ENCODE results near the gene KCNJ2. TPM values are rescaled to one million over a fixed set of nuclear protein-coding genes. Genes with fewer than 3 reads are reported as not detected.

Gene KCNJ2
- total RNA-seq, 2 donors from 2014 or later, result not detected

- ATAC-seq (replicated peaks), result no peak
- no peaks in the 10 kb centered on the region for H3K9me3 Mint-ChIP-seq
- no peak overlapping the region for H3K27ac Mint-ChIP-seq
- H3K4me1 Mint-ChIP-seq, result no peaks in the 10 kb centered on the region
- no peaks in the 10 kb centered on the region for H3K36me3 Mint-ChIP-seq (ENCODE audit: low read depth)
- H3K4me3 Mint-ChIP-seq, result no peak overlapping the region
- peaks cover 9% of the 10 kb centered on the region for H3K27me3 Mint-ChIP-seq
These were observed 33.5 kb downstream of the KCNJ2 start for GRCh38 chr17:70202840-70203239.

- Mint-ChIP-seq H3K27ac (no peak overlapping the region), H3K4me1 (no peaks in the 10 kb centered on the region), H3K36me3 (ENCODE audit: low read depth) (no peaks in the 10 kb centered on the region), H3K9me3 (no peaks in the 10 kb centered on the region), H3K4me3 (no peak overlapping the region), H3K27me3 (peaks cover 9% of the 10 kb centered on the region)
- ATAC-seq (replicated peaks), result no peak
These were observed 35.1 kb downstream of the KCNJ2 start for GRCh38 chr17:70204431-70204830.

DNA sequence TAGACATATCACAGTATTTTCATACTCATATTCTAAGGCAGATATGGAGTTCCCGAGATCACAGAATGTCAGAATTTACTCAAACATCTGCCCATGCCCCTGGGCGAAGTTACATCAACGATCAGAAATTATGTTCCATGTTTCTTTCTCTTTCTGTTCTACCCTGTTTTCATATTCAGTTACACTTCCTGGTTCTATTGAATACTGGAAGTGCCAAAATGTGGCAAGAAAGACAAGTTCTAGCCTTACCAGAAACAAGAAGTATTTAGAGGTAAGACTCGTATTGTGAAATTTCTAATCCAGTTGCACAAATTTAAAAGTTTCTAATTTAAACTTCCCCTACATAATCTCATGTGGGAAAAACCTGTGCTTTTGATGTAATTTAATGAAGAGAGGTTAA, 36.1 kb downstream of the KCNJ2 start:
- Mint-ChIP-seq H3K27me3 (peaks cover 9% of the 10 kb centered on the region), H3K36me3 (ENCODE audit: low read depth) (no peaks in the 10 kb centered on the region), H3K27ac (no peak overlapping the region), H3K4me3 (no peak overlapping the region), H3K9me3 (no peaks in the 10 kb centered on the region), H3K4me1 (no peaks in the 10 kb centered on the region)
- ATAC-seq (replicated peaks), result no peak

GRCh38 chr17:70206361-70207010, 37.2 kb downstream of the KCNJ2 start:
- H3K9me3 Mint-ChIP-seq, result no peaks in the 10 kb centered on the region
- no peak overlapping the region for H3K27ac Mint-ChIP-seq
- H3K36me3 Mint-ChIP-seq (ENCODE audit: low read depth), result no peaks in the 10 kb centered on the region
- H3K4me1 Mint-ChIP-seq, result no peaks in the 10 kb centered on the region
- no peak overlapping the region for H3K4me3 Mint-ChIP-seq
- H3K27me3 Mint-ChIP-seq, result peaks cover 9% of the 10 kb centered on the region
- ATAC-seq (replicated peaks), result no peak

- H3K27me3 Mint-ChIP-seq, result peaks cover 5% of the 10 kb centered on the region
These were observed 37.9 kb downstream of the KCNJ2 start for GRCh38 chr17:70207184-70207583.

DNA sequence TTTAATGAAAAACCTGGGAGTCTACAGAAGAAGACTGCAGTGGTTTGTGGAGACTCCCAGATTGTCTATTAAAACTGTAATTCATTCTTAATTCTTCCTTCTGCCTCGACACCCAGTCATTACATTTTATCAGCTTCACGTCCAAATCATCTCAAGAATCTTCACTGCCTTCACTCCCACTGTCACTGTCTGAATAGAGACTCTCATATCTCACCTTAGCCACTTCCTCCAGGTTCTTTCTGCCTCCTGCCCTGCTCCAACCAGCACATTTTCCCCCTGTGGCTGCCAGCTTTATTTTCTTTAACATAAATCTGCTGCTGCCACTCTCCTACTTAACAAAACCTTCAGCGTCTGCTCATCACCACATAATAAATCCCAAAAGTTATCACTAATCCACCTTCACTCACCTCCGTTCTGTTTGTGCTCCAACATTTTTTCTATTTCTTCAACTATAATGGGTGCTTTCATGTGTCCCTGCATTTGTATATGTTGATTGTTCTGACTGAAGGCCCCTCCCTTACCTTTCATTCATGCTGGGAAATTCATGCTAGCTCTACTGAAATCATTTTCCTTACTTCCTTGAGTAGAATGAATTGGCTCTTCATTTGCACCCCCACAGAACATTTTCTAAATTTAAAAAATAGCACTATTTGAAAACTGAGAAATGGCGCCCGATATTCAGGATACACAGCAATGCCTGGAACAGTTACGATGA, 38.9 kb downstream of the KCNJ2 start:
- no peaks in the 10 kb centered on the region for H3K9me3 Mint-ChIP-seq
- ATAC-seq (replicated peaks), result no peak
- no peak overlapping the region for H3K27ac Mint-ChIP-seq
- H3K27me3 Mint-ChIP-seq, result no peaks in the 10 kb centered on the region
- no peaks in the 10 kb centered on the region for H3K36me3 Mint-ChIP-seq (ENCODE audit: low read depth)
- H3K4me1 Mint-ChIP-seq, result no peaks in the 10 kb centered on the region
- no peak overlapping the region for H3K4me3 Mint-ChIP-seq

More at GRCh38 chr17:70207184-70207583, 37.9 kb downstream of the KCNJ2 start:
- H3K27ac Mint-ChIP-seq, result no peak overlapping the region
- H3K4me1 Mint-ChIP-seq, result no peaks in the 10 kb centered on the region
- ATAC-seq (replicated peaks), result no peak
- H3K4me3 Mint-ChIP-seq, result no peak overlapping the region
- no peaks in the 10 kb centered on the region for H3K36me3 Mint-ChIP-seq (ENCODE audit: low read depth)
- H3K9me3 Mint-ChIP-seq, result no peaks in the 10 kb centered on the region

DNA sequence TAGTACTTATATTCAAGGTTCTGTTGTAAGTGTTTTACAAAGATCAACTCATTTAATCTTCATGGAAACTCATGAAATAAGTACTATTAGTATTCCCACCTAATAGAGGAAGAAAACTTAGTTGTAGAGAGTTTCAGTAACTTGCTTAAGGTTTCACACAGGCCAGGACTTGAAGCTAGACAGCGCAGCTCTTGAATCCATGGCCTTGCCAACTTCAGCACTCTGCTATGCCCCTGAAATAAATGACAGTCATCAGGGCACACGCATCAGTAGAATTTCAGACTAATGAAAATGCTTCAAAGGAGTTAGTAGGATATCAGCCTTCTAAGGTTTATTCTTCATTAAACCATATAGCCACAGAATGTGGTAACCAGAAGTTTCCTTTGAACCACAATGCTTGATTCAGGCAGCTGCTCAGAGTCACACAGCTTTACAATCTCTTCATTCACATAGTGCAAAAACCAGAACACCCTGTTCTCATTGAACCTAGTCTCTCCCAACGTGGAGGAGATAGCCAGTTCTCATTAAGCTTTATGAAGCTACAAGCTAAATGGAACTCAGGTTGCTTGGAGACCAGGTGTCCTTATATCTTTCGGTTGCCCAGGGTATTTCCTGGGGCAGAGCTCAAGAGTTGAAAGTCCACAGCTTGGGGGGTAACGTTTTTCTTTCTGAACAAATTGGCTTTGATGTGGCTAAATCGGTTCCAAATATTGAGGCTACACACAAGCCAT, 39.7 kb downstream of the KCNJ2 start:
- Mint-ChIP-seq H3K27ac (no peak overlapping the region), H3K4me1 (no peaks in the 10 kb centered on the region), H3K36me3 (ENCODE audit: low read depth) (no peaks in the 10 kb centered on the region), H3K4me3 (no peak overlapping the region), H3K9me3 (no peaks in the 10 kb centered on the region), H3K27me3 (no peaks in the 10 kb centered on the region)
- ATAC-seq (replicated peaks), result no peak

- Mint-ChIP-seq H3K9me3 (no peaks in the 10 kb centered on the region), H3K27ac (no peak overlapping the region), H3K4me1 (no peaks in the 10 kb centered on the region), H3K27me3 (peaks cover 3% of the 10 kb centered on the region), H3K4me3 (no peak overlapping the region), H3K36me3 (ENCODE audit: low read depth) (no peaks in the 10 kb centered on the region)
- no peak for ATAC-seq (replicated peaks)
These were observed 46.3 kb downstream of the KCNJ2 start for GRCh38 chr17:70215656-70216055.

- H3K4me3 Mint-ChIP-seq, result no peak overlapping the region
- H3K36me3 Mint-ChIP-seq (ENCODE audit: low read depth), result no peaks in the 10 kb centered on the region
These were observed 48.2 kb downstream of the KCNJ2 start for GRCh38 chr17:70217571-70217970.

GRCh38 chr17:70225276-70225675, 55.9 kb downstream of the KCNJ2 start:
- no peaks in the 10 kb centered on the region for H3K4me1 Mint-ChIP-seq
- peaks cover 16% of the 10 kb centered on the region for H3K27me3 Mint-ChIP-seq
- H3K9me3 Mint-ChIP-seq, result no peaks in the 10 kb centered on the region
- ATAC-seq (replicated peaks), result no peak
- H3K27ac Mint-ChIP-seq, result no peak overlapping the region
- H3K36me3 Mint-ChIP-seq (ENCODE audit: low read depth), result no peaks in the 10 kb centered on the region
- H3K4me3 Mint-ChIP-seq, result no peak overlapping the region

More at GRCh38 chr17:70217571-70217970, 48.2 kb downstream of the KCNJ2 start:
- Mint-ChIP-seq H3K27ac (no peak overlapping the region), H3K9me3 (no peaks in the 10 kb centered on the region), H3K4me1 (no peaks in the 10 kb centered on the region), H3K27me3 (peaks cover 3% of the 10 kb centered on the region)
- ATAC-seq (replicated peaks), result no peak

Other genes with a start within 250 kb of the KCNJ2 start
- not detected for gene KCNJ16, start 94.3 kb upstream of the KCNJ2 start, total RNA-seq

Measured in activated T-helper 17 cell treated with anti-CD3 and anti-CD28 coated beads, Interleukin-2, amount 50 U/mL, for 72 hours (primary cell).